ENCODE measurements around the gene ICAM4.

DNA sequence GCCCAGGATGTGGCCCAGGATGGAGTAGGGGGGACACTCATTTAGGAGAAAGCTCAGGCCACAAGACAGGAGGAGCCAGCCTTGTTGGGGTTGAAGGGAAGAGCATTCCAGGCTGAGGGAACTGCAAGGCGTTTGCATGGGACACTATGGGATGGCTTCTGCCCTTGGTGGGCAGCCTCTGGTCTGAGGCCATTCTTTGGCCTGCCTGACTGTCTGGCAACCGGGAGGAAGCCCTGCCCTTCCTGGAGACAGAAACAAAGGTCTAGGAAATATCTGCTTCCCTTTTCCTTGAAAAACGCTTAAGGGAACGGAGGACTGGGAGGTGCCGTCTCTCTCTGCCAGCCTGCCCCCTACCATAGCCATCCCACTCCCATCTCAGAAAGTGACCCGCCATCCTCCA, 18.7 kb upstream of the ICAM4 start:
- TF ChIP-seq, protein P1, sequence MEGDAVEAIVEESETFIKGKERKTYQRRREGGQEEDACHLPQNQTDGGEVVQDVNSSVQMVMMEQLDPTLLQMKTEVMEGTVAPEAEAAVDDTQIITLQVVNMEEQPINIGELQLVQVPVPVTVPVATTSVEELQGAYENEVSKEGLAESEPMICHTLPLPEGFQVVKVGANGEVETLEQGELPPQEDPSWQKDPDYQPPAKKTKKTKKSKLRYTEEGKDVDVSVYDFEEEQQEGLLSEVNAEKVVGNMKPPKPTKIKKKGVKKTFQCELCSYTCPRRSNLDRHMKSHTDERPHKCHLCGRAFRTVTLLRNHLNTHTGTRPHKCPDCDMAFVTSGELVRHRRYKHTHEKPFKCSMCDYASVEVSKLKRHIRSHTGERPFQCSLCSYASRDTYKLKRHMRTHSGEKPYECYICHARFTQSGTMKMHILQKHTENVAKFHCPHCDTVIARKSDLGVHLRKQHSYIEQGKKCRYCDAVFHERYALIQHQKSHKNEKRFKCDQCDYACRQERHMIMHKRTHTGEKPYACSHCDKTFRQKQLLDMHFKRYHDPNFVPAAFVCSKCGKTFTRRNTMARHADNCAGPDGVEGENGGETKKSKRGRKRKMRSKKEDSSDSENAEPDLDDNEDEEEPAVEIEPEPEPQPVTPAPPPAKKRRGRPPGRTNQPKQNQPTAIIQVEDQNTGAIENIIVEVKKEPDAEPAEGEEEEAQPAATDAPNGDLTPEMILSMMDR (IDR thresholded peaks at IDR 0.05; ENCODE audit: insufficient read depth, low read depth, low read length), result no peak
- no peak for TF ChIP-seq EZH2 (IDR thresholded peaks at IDR 0.05; ENCODE audit: insufficient read depth, low read length)

Measured in astrocyte (in vitro differentiated cells and primary cell).